OCI-LY7 (cell line): ENCODE results near the gene ITM2C. TPM values are rescaled to one million over a fixed set of nuclear protein-coding genes. Genes with fewer than 3 reads are reported as not detected.

Experiments used
- BruUV-seq: library from RNA; stranded (reverse); fragments of 400-500 nt; replicated peaks from 2 replicates; lab custom pipeline; 2021; lab: Mats Ljungman, UMichigan
- CTCF ChIA-PET: fragments of 300-600 bp; sonication (Branson Sonifier 250); formaldehyde crosslinking; loops from one replicate; lab custom pipeline; 2022; ENCODE audit warnings: antibody characterized with exemption; ENCODE audit not compliant: unreplicated experiment; lab: Charles Lee
- POLR2A ChIA-PET: fragments of 300-600 bp; sonication (Branson Sonifier 250); formaldehyde crosslinking; loops from one replicate; lab custom pipeline; 2022; ENCODE audit warnings: antibody characterized with exemption; lab: Charles Lee
- DNase-seq: peaks from one replicate; pipeline ENCODE4 v3.0.0-alpha.2; 2015; ENCODE audit warnings: low spot score
- H2AFZ ChIP-seq: fragments of 200-600 bp; sonication (generic), shearing (Covaris generic); 2 replicates; pipeline ENCODE4 v1.6.1; 2014; ENCODE audit warnings: mild to moderate bottlenecking, antibody characterized with exemption, low read length, moderate library complexity
- H3K27ac ChIP-seq: fragments of 200-600 bp; sonication (generic); 2 replicates; pipeline ENCODE4 v1.5.1; 2014; ENCODE audit warnings: mixed run types, low read depth, mild to moderate bottlenecking, moderate library complexity, low read length, inconsistent platforms; ENCODE audit not compliant: poor library complexity, severe bottlenecking
- H3K36me3 ChIP-seq: fragments of 200-600 bp; sonication (generic); 2 replicates; pipeline ENCODE4 v1.6.1; 2014; ENCODE audit warnings: mild to moderate bottlenecking, antibody characterized with exemption, low read length, moderate library complexity, mixed read lengths; ENCODE audit not compliant: insufficient read depth
- H3K4me1 ChIP-seq: fragments of 200-600 bp; sonication (generic); 2 replicates; pipeline ENCODE4 v1.5.1; 2014; ENCODE audit warnings: mild to moderate bottlenecking, low read length; ENCODE audit not compliant: insufficient read depth, poor library complexity, severe bottlenecking
- H3K4me2 ChIP-seq: fragments of 200-600 bp; sonication (generic); 2 replicates; pipeline ENCODE4 v1.6.1; 2014; ENCODE audit warnings: mild to moderate bottlenecking, low read length
- H3K4me3 ChIP-seq: fragments of 200-600 bp; sonication (generic); 2 replicates; pipeline ENCODE4 v1.5.1; 2014; ENCODE audit warnings: mild to moderate bottlenecking, low read depth, low read length; ENCODE audit not compliant: poor library complexity, severe bottlenecking
- H3K79me2 ChIP-seq: fragments of 200-600 bp; sonication (generic); 2 replicates; pipeline ENCODE4 v1.6.1; 2016; ENCODE audit warnings: low read depth, mild to moderate bottlenecking, low read length, moderate library complexity, mixed read lengths; ENCODE audit not compliant: insufficient read depth
- H3K9me2 ChIP-seq: fragments of 200-600 bp; sonication (generic); 2 replicates; pipeline ENCODE4 v1.6.1; 2016; ENCODE audit warnings: mild to moderate bottlenecking, low read length, mixed read lengths; ENCODE audit not compliant: insufficient read depth
- H3K9me3 ChIP-seq: fragments of 200-600 bp; sonication (generic); 2 replicates; pipeline ENCODE4 v1.6.1; 2014; ENCODE audit warnings: mild to moderate bottlenecking, mixed run types, low read length, mixed read lengths
- H4K20me1 ChIP-seq: fragments of 200-600 bp; sonication (generic); 2 replicates; pipeline ENCODE4 v1.6.1; 2014; ENCODE audit warnings: mild to moderate bottlenecking, antibody characterized with exemption, low read length, moderate library complexity, mixed read lengths; ENCODE audit not compliant: insufficient read depth
- CTCF ChIP-seq: fragments of 200-600 bp; sonication (generic); conservative IDR thresholded peaks from 2 replicates; pipeline ENCODE4 v1.5.1; 2014; ENCODE audit warnings: mild to moderate bottlenecking, antibody characterized with exemption, low read length, moderate library complexity, mixed read lengths
- EZH2phosphoT487 ChIP-seq: fragments of 200-600 bp; sonication (generic); IDR thresholded peaks from 2 replicates; pipeline ENCODE4 v1.6.1; 2018; ENCODE audit warnings: low read depth, borderline replicate concordance, mild to moderate bottlenecking, mixed run types, antibody characterized with exemption, low read length, moderate library complexity, mixed read lengths
- intact Hi-C: fragments of 100-400 bp; cut with micrococcal nuclease; formaldehyde crosslinking; loops from one replicate; pipeline ENCODE4 v1.10.0; 2022; ENCODE audit not compliant: unreplicated experiment
- total RNA-seq, 2 experiments: library from RNA; depleted of rRNA in 1 of 2; stranded (reverse); fragments of >200 nt in 1 of 2; shearing (Covaris generic) in 1 of 2; gene quantifications; 2 replicates each; pipeline ENCODE4 v1.2.3, GENCODE V29; 2014 to 2022

Gene ITM2C
- total RNA-seq, 2 experiments from 2014 or later = not detected

DNA sequence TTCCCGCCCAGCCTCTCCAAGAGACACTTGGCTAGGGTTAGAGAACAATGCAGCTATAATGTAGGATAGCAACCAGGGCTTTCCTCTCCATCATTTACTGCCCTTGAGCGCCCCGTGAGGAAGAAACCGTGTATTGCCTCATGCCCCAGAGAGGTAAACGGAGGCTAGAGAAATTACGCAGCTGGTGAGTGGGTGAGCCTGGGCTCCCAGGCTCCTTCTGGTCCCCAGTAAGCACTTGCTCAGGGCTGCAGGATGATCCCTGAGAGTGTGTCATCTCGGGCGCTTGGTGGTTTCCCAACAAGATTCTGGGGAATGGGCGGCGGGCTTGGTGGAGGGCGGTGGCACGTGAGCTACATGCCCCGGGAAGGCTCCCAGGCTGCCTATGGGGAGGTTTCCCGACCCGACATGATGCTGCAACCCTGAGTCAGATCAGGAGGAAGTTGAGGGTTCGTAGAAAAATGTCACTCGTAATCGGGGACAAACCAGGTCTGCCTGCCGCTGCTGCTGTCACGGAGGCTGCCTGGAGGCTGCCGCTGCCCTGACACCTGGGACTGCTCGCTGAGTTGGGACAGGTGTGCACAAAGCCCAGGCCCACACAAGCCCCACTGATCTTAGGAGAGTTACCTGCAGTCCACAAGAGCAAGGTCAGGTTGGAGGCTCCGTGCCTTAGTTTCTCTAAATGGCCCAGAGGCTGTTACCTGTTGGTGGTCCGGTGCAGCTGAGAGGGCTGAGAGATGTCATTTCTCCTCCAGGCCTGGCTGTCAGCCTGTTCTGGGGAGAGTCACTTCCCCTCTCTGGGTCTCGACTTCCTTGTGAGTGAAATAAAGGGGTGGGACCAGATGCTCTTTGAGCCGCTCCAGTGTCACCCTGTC is 60.0 kb downstream of the ITM2C start, which contains the start of gene GPR55:
Gene GPR55 (minus strand): TSS at position 773 of the 872 bp plus-strand sequence. CDS start 14,280 bp downstream, outside the sequence.
- H3K4me2 ChIP-seq = peak within 1 kb of the TSS; percentile 39
- H4K20me1 ChIP-seq = no peaks in the 10 kb centered on the region
- no peak within 1 kb of the TSS for H3K27ac ChIP-seq
- no peaks in the 10 kb centered on the region for H3K36me3 ChIP-seq
- DNase-seq = peak; percentile 25
- intact Hi-C loops = loop anchor here (5.0 kb wide), 2 partner anchors 63 to 77 kb away; no protein-coding TSS in a partner anchor
- no peaks in the 10 kb centered on the region for H3K79me2 ChIP-seq
- BruUV-seq = no TSS peak
- CTCF ChIA-PET = no interaction called here
- H3K9me2 ChIP-seq = no peaks in the 10 kb centered on the region
- no peak within 1 kb of the TSS for H3K4me3 ChIP-seq
- no peak within 1 kb of the TSS; the same call in 1 of the 2 replicates for H2AFZ ChIP-seq
- POLR2A ChIA-PET = no interaction called here
- H3K4me1 ChIP-seq = no peaks in the 10 kb centered on the region
- H3K9me3 ChIP-seq = no peaks in the 10 kb centered on the region
- TF ChIP-seq CTCF (peak; percentile 52), EZH2phosphoT487 (no peak)

DNA sequence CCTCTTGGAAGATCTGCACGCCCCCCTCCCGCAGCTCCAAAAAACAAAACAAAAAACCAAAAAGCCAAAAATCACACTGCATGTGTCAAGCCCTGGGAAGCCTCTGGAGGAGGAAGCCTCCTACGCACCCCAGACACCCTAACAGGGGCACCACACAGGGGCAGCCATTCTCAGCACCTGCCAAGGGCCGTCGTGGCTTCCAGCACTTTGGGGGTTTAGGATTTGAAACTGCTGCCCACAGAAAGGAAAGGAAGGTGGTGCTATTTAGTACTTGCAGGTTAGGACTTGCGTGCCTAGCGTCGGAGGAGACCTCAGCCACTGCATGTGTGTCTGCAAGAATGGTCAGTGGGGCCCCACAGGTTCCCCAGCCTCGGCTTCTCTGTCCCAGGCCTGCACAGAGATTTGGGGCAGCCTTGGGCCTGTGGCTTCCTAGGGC is 60.7 kb downstream of the ITM2C start:
- no peak for TF ChIP-seq CTCF
- no peak for TF ChIP-seq EZH2phosphoT487
- H3K36me3 ChIP-seq = no peaks in the 10 kb centered on the region
- no peak overlapping the region for H3K27ac ChIP-seq
- H2AFZ ChIP-seq = no peak overlapping the region; the same call in 1 of the 2 replicates
- H4K20me1 ChIP-seq = no peaks in the 10 kb centered on the region
- CTCF ChIA-PET = no interaction called here
- H3K4me1 ChIP-seq = no peaks in the 10 kb centered on the region
- H3K9me3 ChIP-seq = no peaks in the 10 kb centered on the region
- POLR2A ChIA-PET = no interaction called here
- no peak for DNase-seq
- intact Hi-C loops = loop anchor here (5.0 kb wide), 1 partner anchor 62 kb away; no protein-coding TSS in a partner anchor
- H3K79me2 ChIP-seq = no peaks in the 10 kb centered on the region
- H3K4me3 ChIP-seq = no peak overlapping the region
- H3K4me2 ChIP-seq = no peak overlapping the region
- no TSS peak for BruUV-seq
- H3K9me2 ChIP-seq = no peaks in the 10 kb centered on the region
